Ovary (tissue), 9 donors: Measurements from ENCODE around the gene SIPA1L3. TPM values are rescaled to one million over a fixed set of nuclear protein-coding genes. Genes with fewer than 3 reads are reported as not detected.

Experiments used
- DNase-seq, 5 donors: peaks; one replicate each; pipeline ENCODE4 v3.0.0-alpha.2; 2019 to 2020
- H3K27ac ChIP-seq, 2 donors: fragments of 200-600 bp; one replicate each; pipeline versions ENCODE4 v1.5.1 to v1.8.0; 2019 to 2022
- H3K27me3 ChIP-seq: fragments of 200-600 bp; one replicate; pipeline ENCODE4 v1.8.0; 2022
- H3K36me3 ChIP-seq: fragments of 200-600 bp; sonication (generic); one replicate; pipeline ENCODE4 v1.5.1; 2019
- H3K4me1 ChIP-seq: one replicate; pipeline ENCODE4 v1.8.1; 2013; ENCODE audit warnings: mild to moderate bottlenecking, moderate library complexity; ENCODE audit not compliant: insufficient read depth
- H3K4me3 ChIP-seq: fragments of 200-600 bp; sonication (generic); one replicate; pipeline ENCODE4 v1.5.1; 2017
- H3K9me3 ChIP-seq, 2 donors: fragments of 200-600 bp in 1 of 2; sonication (generic) in 1 of 2; one replicate each; pipeline versions ENCODE4 v1.5.1 to v1.8.1; 2013 to 2019; ENCODE audit warnings: mild to moderate bottlenecking in 1 of 2, moderate library complexity in 1 of 2
- CTCF ChIP-seq, 3 donors: fragments of 450-650 bp in 2 of 3; fragments of 200-600 bp in 1 of 3; IDR thresholded peaks; one replicate each; pipeline versions ENCODE4 v1.5.1 to v1.8.0; 2016 to 2022; ENCODE audit warnings: antibody characterized with exemption in 3 of 3, mild to moderate bottlenecking in 1 of 3
- EP300 ChIP-seq: sonication (generic); formaldehyde crosslinking; IDR thresholded peaks from one replicate; pipeline ENCODE4 v1.6.1; 2017; ENCODE audit warnings: antibody characterized with exemption
- POLR2A ChIP-seq: fragments of 450-650 bp; IDR thresholded peaks from one replicate; pipeline ENCODE4 v1.6.1; 2017; ENCODE audit warnings: antibody characterized with exemption, mild to moderate bottlenecking, moderate library complexity
- WGBS, 3 donors: extraction: QIAGEN DNeasy Blood & Tissue Kit in 1 of 3; methylation state at CpG; one replicate each; pipeline versions ENCODE4 v1.1.5 to v1.1.7; 2013 to 2017; 5-methylcytosine and 5-hydroxymethylcytosine counted together
- intact Hi-C, 4 donors: fragments of 100-400 bp; cut with DNase I; formaldehyde crosslinking; loops; one replicate each; pipeline versions ENCODE4 v1.11.0 to v1.15.1; 2022 to 2023
- polyA plus RNA-seq, 2 donors: library from polyadenylated mRNA; stranded (reverse); fragments of 200-250 nt in 1 of 2; fragments of 350-450 nt in 1 of 2; fragmentation: Illumina TruSeq in 1 of 2; extraction: RNeasy Lipid Tissue Mini Kit (QIAGEN cat#74804) in 1 of 2; gene quantifications; one replicate each; pipeline ENCODE4 v1.2.3, GENCODE V29; 2013 to 2014
- total RNA-seq, 7 donors: library from RNA; depleted of rRNA in 2 of 7; stranded (reverse); fragments of >200 nt in 2 of 7; fragmentation: NEBNext Ultra II Directional in 3 of 7; extraction: Animal tissue kit (Norgen Biotek cat#: 25700) in 3 of 7; gene quantifications; one replicate each; pipeline versions ENCODE4 v1.1.0 to v1.2.4, GENCODE V29; 2016 to 2023
- donor health status: DM: no; HTN: no; CAD: no; lungs with moderate emphysema.
- donor health status: DM: no; HTN: no; CAD: no.
- donor health status: Bipolar disorder and iron deficiency.
- donor health status: DM: yes; HTN: yes; CAD: no.
- donor health status: DM: no; HTN: no; CAD: no.
- donor health status: DM: yes; HTN: yes; CAD: no.

Gene SIPA1L3
- total and polyA plus RNA-seq, 9 donors, result 4.5 to 27.9 (median 18.2) TPM

DNA sequence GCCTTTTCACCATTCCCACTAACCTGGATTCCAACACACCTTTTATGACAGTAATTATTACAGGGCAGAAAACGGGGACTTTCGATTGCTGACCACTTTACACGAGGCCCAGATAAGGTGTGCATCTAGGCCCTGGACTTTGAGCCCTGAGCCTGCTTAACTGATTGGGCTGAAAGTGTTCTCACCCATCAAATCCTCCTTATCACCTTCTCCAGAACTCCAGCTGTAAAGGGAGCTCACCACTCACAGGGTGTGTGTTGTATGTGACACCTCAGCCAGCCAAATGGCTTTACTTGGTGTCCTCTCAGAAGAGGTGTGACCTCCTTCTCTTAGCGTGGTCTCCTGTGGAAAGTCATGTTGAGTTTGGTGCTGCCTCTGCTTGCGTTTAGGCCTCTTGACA is 36.5 kb downstream of the SIPA1L3 start:
- no peak overlapping the region for H3K4me3 ChIP-seq
- DNase-seq, result no peak
- no peaks in the 10 kb centered on the region for H3K27me3 ChIP-seq
- H3K27ac ChIP-seq, result no peak overlapping the region
- 78 to 88% (median 84%) methylated on average over 5 of the region's 5 CpGs for WGBS, 3 donors
- H3K4me1 ChIP-seq, result no peaks in the 10 kb centered on the region
- intact Hi-C loops, result no loop called here
- TF ChIP-seq POLR2A (no peak), CTCF (IDR thresholded peaks at IDR 0.05) (no peak), EP300 (no peak)
- H3K9me3 ChIP-seq, result no peaks in the 10 kb centered on the region
- no peaks in the 10 kb centered on the region for H3K36me3 ChIP-seq

DNA sequence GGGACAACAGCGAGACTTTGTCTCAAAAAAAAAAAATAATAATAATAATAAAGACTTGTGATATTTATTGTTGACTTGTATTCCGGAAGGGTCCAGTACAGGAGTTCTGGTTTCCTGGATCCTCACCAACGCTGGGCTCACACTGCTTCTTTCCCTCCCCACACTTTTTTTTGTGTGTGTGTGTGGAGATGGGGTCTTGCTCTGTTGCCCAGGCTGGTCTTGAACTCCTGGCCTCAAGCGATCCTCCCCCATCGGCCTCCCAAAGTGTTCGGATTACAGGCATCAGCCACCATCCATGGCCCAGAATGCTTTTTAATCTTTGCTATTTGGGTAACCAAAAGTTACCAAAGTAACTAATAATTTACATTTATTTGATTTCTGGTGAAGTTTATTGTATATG is 39.1 kb downstream of the SIPA1L3 start:
- WGBS, 3 donors, result 96 to 97% (median 97%) methylated on average over 6 of the region's 6 CpGs
- H3K27me3 ChIP-seq, result no peaks in the 10 kb centered on the region
- DNase-seq, result no peak
- no peak overlapping the region for H3K27ac ChIP-seq
- no peaks in the 10 kb centered on the region for H3K9me3 ChIP-seq
- intact Hi-C loops, result no loop called here
- no peaks in the 10 kb centered on the region for H3K36me3 ChIP-seq
- H3K4me1 ChIP-seq, result peaks cover 1% of the 10 kb centered on the region
- H3K4me3 ChIP-seq, result no peak overlapping the region
- TF ChIP-seq CTCF (IDR thresholded peaks at IDR 0.05) (no peak), EP300 (no peak), POLR2A (no peak)

GRCh38 chr19:37947778-37948177 is 40.8 kb downstream of the SIPA1L3 start:
- peaks cover 1% of the 10 kb centered on the region for H3K4me1 ChIP-seq
- no peaks in the 10 kb centered on the region for H3K9me3 ChIP-seq
- intact Hi-C loops, result no loop called here
- no peak overlapping the region for H3K27ac ChIP-seq
- H3K4me3 ChIP-seq, result no peak overlapping the region
- no peak for TF ChIP-seq POLR2A
- TF ChIP-seq CTCF (IDR thresholded peaks at IDR 0.05), result no peak
- no peak for TF ChIP-seq EP300
- H3K27me3 ChIP-seq, result no peaks in the 10 kb centered on the region
- no peak for DNase-seq
- no peaks in the 10 kb centered on the region for H3K36me3 ChIP-seq
- WGBS, 3 donors, result 88 to 93% (median 92%) methylated on average over 5 of the region's 5 CpGs

DNA sequence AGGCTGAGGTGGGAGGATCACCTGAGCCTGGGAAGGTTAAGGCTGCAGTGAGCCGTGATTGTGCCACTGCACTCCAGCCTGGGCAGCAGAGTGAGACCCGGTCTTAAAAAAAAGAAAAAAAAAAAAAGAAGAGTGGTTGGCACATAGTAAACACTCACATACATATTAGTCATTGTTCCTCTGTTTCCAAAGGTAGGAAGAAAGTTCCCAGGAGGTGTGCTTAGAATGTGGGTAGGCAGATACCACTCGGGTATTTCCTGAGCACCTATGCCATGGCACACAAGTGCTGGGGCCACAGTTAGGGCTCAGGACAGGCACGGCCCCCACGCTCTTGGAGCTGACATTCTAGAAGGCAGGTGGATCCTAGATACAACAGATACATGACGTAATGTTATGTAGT is 41.4 kb downstream of the SIPA1L3 start:
- no peaks in the 10 kb centered on the region for H3K36me3 ChIP-seq
- intact Hi-C loops, result no loop called here
- no peak for DNase-seq
- peaks cover 1% of the 10 kb centered on the region for H3K4me1 ChIP-seq
- TF ChIP-seq CTCF (IDR thresholded peaks at IDR 0.05) (no peak), POLR2A (no peak), EP300 (no peak)
- no peaks in the 10 kb centered on the region for H3K27me3 ChIP-seq
- no peaks in the 10 kb centered on the region for H3K9me3 ChIP-seq
- no peak overlapping the region for H3K27ac ChIP-seq
- no peak overlapping the region for H3K4me3 ChIP-seq
- 86 to 89% (median 88%) methylated on average over 6 of the region's 6 CpGs for WGBS, 3 donors
